GM12801 (cell line): Measurements from ENCODE around the gene MEP1A.

Experiments used
- CTCF ChIP-seq: IDR thresholded peaks from one replicate; pipeline ENCODE4 v1.5.1; 2011; ENCODE audit warnings: control low read depth; ENCODE audit not compliant: insufficient read length; ENCODE audit errors: extremely low read depth

The MEP1A gene

DNA sequence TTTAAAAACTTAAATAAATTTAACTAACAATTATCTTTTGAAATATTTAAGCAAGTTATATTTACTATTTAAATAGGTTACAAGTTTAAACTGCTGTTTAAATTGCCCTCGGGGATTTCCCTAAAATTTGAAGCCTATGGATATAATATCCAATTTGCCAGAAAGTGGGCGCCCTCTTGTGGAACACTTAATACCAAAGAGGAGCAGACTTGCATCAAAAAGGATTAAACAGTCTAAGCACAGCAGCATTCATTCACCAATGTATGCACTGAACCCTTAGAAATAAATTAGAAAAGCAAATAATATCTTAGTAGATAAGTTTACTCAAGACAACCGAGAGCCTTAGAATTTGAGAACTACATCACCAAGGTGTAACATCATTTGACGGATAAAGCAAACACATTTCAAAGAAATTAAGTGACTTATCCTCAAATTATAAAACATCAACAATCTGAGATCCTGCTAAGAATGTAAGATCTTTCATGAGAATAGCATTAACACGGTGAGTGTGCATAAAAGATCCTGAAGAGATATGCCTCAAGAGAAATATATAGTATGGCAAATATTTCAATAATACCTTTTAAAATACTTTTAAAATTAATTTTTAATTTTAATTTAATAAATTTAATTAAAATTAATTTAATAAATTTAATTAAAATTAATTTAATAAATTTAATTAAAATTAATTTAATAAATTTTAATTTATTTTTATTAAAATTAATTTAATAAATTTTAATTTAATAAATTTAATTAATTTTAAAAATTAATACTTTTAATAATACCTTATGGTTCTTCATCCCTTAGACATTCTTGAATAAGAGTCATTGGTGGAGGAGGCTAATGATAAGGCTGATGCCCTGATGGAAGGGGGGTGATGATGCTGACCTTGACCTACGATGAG is 11.5 kb upstream of the MEP1A start:
- TF ChIP-seq CTCF, result no peak

- no peak for TF ChIP-seq CTCF
Measured at GRCh38 chr6:46784535-46784934, 8.7 kb upstream of the MEP1A start.

DNA sequence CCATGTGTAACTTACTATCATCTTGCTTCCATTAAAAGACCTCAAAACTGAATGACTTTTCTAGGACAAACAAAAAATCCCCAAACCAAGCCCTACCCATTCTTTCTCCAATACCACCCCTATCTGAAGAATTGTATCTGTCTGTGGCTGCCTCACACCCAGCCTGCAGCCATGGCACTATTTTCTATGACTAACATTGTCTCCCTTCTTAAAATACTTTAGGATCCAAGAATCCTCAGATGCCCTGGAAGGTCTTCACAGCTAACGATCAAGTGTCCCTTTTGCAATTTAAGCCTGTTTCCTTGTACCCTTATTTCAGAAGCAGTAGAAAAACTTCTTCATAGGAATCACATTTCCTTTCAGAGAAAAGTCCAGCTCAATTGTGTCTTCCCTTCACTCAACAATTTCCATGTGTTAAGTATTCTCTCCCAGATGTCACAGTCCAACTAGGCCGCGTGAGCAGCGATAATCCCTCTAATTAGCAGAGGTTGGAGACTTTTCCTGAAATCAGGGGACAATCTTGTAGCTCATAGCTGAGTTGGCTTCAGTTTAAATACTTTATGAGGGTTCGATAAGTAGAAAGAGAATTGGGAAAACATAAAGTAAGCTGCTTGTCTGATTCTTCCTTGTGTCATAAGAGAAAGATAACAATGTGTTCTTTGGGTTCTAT is 5.2 kb upstream of the MEP1A start:
- no peak for TF ChIP-seq CTCF

DNA sequence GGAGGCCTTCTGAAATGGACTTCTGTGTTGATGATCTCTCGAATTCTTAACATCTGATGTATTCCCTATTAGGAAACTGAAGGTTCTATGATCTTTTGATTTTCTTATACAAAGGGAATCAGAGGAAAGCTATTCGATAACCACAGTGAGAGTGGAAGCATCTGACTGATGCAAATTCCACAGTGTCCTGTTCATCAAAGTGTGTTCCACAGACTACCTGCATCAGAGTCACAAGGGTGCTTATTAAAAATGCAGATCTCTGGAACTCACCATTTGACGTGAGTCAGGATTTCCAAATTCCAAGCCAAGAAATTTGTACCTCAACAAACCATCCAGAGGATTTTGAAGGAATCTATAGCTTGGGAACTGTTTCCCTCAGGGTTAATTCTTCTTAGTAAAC is 4.4 kb upstream of the MEP1A start:
- no peak for TF ChIP-seq CTCF

GRCh38 chr6:46789434-46790354 is 3.5 kb upstream of the MEP1A start:
- TF ChIP-seq CTCF, result no peak

- no peak for TF ChIP-seq CTCF
Measured at GRCh38 chr6:46790355-46790874, 2.8 kb upstream of the MEP1A start.

- no peak for TF ChIP-seq CTCF
Measured at GRCh38 chr6:46792635-46793034, 554 bp upstream of the MEP1A start.
